DMS 273 treated with DMSO at 0.1 percent for 48 hours (cell line): ENCODE results near the gene CTU2.

Source experiments
- DNase-seq: peaks from one replicate; lab custom pipeline; 2025; lab: John Stamatoyannopoulos, UW

The CTU2 gene

GRCh38 chr16:88743693-88744576 is 37.6 kb downstream of the CTU2 start:
- no peak for DNase-seq

- DNase-seq = no peak
These were observed 38.5 kb downstream of the CTU2 start for GRCh38 chr16:88744577-88745521.

DNA sequence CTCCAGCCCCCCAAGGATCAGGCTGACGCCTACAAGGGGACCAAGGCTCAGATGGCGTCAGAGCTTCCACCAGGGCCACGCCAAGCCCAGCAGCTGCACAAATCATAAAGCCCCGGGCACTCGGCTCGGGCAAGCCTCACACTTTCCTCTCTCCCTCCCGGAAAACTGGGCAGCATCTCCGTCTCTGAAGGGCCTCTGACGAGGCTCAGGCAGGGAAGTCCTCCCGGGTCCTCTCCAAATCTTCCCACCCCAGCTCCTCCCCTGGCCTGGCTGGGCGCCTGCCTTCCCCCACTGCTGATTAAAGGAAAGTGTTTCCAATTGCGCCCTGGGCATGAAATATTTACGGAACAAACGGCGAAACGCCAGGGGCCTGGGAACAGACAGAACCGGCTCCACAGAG is 40.2 kb downstream of the CTU2 start:
- no peak for DNase-seq

GRCh38 chr16:88747588-88748301 is 41.4 kb downstream of the CTU2 start:
- no peak for DNase-seq

- DNase-seq = no peak
These were observed 42.1 kb downstream of the CTU2 start for GRCh38 chr16:88748364-88748763.

- DNase-seq = no peak
These were observed 43.1 kb downstream of the CTU2 start for GRCh38 chr16:88749358-88749757.

DNA sequence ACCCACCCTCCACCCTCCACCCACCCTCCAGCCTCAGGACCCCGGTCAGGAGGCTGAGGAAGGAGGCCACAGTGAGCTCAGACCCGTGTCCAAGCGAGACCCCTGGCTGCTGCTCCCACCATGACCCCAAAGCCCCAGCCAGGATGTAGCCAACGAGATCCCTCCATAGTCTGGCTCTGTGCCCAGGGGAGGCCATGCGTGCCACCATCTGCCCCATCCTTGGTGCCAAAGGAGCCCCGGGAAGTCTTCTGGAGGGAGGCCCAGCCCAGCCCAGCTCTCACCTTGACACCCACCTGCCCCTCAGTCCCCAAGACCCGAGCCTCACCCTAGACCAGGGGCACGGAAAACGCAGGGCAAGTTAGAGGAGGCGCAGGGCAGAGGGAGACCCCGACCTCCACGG is 44.6 kb downstream of the CTU2 start:
- DNase-seq = peak; percentile 46

DNA sequence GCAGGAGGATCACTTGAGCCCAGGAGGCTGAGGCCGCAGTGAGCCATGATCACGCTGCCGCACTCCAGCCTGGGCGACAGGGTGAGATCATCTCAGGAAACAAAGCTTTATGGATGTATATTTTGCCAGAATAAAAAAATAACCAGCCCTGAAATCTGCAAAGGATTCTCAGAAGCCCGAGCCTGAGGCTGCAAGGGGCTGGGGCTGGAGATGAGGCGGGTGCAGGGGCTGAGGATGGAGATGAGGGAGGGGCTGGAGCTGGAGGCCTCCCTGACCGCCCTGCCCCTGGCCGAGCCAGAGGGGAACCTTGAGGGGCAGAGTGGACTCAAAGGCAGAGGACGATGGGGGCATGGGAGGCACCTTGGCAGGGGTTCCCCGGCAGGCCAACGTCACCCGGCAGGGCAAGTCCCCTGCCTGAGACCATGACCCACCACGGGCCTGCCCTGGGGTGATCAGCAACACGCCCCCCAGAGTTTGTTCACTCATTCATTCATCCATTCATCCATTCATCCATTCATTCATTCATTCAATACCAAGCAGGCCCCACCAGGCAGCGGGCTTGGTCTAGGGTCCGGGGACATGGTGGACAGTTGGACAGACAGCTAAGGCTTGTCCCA is 46.2 kb downstream of the CTU2 start:
- DNase-seq = no peak

- DNase-seq = no peak
These were observed 46.9 kb downstream of the CTU2 start for GRCh38 chr16:88753191-88753590.

DNA sequence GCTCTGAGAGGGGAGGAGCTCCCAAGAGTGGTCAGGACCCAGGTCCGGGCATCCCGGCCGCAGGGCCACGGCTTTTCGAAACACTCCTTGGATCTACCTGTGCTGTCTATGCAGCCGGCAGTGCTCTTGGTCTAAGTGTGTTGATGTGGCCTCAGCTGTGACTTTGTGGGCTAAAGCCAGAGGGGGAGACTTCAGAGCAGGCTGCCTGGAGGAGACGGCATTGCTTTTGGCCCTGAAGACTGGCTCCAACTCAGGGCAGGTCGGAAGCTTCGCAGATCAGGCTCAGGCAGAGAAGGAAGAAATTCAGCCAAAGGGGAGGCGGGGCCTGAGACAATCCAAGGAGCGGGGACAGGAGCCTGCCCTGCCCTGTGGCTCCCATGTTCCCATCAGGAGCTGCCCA is 47.3 kb downstream of the CTU2 start:
- no peak for DNase-seq

DNA sequence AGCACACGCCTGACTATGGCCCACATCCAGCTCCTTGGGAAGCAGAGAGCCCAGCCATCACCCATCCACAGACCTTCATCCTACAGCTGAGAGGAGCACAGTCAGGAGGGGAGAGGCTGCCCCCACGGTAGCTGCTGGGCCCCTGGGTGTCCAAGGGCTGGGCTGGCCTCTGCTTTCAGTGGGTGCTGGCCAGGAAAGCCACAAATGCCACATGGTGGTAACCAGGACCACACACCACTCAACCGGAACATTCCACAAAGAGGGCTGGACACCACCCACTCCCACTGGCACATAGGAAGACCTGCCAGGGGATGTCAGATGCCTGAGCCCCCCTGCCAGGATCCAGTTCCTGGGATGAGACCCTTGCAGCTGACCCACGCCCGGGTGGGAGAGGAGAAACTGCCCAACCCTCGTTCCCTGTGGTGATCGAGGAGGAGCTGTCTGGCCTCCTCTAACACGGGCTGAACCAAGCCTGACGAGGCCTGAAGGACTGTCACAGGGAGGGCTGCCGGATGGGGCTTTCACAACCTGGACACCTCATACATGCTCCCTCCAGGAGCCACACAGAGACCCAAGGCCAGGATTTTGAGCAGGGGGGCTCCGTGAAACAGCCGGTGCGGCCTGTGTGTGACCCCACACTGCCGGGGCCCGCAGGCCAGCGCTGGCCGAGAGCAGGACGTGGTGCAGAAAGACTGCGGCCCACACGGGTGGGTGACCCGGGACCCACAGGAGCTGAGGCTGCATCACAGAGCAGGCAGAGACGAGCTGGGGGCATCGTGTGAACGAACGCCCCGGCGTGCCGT is 48.0 kb downstream of the CTU2 start:
- DNase-seq = no peak

DNA sequence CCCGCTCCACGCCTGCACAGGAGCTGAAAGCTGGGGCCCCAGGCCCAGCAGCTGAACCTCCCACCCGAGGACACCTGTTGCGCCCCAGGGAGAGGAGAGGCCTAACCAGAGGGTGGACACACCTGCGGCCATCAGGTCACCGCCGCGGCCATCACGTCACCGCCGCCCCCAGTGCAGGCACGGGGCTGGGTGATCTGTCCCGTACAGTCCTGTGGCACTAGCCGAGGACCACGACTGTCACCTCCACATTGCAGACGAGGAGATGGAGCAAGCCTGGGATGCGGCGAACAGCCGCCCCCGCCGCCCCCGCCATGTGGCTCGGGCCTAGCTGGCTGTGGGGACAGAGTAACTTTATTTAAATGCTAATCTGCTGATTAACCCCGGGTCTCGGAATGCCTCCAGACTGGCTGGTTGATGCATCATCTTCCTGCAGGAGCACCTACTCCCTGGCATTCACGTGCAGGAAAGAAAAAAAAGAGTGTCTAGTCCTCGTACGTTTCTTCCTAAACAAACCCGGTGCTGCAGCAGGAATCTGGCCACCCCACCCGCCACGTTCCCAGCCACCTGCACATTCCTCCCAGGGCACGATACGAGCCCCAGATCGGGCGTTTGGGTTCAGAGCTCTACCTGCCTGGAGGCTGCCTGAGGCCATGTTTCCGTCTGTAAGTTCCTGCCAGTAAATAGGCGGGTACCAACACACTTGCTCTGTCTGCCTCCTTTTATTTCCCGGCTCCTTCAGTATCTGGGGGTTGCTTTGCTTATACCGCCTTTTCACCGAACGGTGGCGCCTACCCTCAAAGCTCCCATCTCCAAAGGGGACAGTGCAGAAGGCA is 48.8 kb downstream of the CTU2 start:
- no peak for DNase-seq

- DNase-seq = no peak
These were observed 49.6 kb downstream of the CTU2 start for GRCh38 chr16:88755745-88756443.

DNA sequence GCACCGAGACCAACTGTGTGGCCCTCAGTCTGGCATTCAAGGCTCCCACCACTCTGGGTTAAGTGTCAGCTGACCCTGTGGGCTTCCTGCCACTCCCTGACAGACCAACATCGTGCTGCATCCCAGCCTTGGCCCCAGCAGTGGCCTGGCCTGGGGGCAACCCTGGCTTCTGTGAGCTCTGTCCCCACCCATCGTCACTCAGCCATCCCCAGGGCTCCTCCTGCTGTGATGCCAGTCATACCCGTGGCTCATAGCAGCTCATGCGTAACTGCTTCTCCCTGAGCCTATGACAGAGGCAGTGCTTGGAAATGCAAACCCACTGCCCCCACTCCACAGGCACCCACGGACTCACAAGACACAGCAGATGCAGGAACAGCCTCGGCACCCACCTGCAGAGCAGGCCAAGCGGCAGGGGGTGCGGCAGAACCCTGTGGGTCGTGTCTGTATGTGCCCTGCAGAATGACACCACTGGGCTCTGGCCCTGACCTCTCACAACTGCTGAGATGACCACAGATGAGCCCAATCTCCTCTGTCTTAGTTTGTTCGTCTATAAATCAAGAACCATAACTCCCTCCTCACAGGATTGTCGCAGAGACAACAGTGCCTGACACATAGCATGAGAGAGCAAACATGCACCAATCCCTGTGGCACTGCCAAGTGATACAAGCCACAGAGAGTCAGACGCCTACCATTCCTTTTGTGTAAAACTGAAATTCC is 52.1 kb downstream of the CTU2 start:
- DNase-seq = no peak

GRCh38 chr16:88758944-88759244 is 52.6 kb downstream of the CTU2 start:
- no peak for DNase-seq

DNA sequence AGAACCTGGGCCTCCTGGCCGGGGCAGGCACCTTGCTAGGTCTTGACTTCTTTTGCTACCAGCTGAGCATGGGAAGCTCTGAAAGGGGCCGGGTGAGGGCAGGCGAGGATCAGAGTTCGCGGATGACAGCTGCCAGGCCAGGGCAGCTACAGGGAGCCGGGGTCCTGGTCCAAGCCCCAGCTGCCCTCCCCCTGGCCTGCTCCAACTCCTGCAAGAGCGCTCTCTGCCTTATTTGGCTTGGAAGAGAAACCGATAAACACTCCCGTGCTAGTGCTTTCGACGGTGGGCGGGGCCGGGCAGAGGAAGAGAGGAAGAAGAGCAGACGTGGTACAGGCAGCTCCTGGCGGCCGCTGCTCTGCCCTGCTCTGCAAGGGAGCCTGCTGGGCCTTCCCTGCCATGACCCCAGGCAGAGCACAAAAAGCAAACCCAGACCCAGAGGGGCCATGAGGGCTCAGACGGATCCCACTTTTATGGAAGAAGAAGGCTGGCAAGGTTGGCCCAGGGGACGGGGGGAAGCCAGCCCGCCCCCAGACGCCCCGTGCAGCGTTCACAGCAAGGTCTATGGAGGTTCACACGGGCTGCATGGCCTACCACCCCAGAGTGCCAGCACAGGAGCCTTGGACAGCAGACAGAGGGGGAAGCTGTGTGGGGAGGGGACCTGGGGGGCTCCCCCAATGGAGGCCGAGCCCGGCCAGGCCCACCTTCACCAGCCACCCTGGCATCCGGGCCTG is 53.1 kb downstream of the CTU2 start:
- DNase-seq = no peak

DNA sequence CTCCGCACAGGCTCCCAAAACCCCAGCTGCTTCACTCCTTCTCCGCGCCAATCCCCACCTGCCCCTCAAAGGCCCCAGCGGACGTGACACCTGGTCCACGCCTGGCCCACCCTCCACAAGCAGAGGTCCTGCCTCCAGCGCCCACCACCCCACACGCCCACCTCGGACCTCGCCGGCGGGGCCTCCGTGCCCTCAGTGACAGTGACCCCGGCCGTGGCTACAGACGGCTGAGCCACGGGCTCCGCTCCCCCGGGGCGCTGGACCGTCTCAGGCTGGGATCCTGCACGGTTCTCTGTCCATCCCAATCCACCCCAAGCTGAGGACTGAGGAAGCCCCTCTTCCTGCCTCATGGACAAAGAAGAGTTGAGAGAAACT is 53.7 kb downstream of the CTU2 start:
- DNase-seq = no peak

- DNase-seq = no peak
These were observed 54.3 kb downstream of the CTU2 start for GRCh38 chr16:88760424-88761142.
